ENCODE data around the gene FAM83G.

Gene FAM83G

GRCh38 chr17:18970582-18971480, 33.7 kb downstream of the FAM83G start:
- peak overlapping the region in 1 of 3 experiments; percentile 65 for H3K27ac Mint-ChIP-seq
- no peaks in the 10 kb centered on the region for H3K36me3 Mint-ChIP-seq (ENCODE audit: low read depth)
- peaks cover 2% of the 10 kb centered on the region for H3K27me3 Mint-ChIP-seq (ENCODE audit: low read depth)
- H3K4me1 Mint-ChIP-seq: peaks cover 9% of the 10 kb centered on the region
- no peak overlapping the region for H3K4me3 Mint-ChIP-seq
- no peak for TF ChIP-seq CTCF (IDR thresholded peaks at IDR 0.05; ENCODE audit: unreplicated experiment in 3 of 3)
- H3K9me3 Mint-ChIP-seq: no peaks in the 10 kb centered on the region

GRCh38 chr17:18968945-18969887, 35.3 kb downstream of the FAM83G start:
- no peak for TF ChIP-seq CTCF (IDR thresholded peaks at IDR 0.05; ENCODE audit: unreplicated experiment in 3 of 3)
- H3K4me3 Mint-ChIP-seq: no peak overlapping the region
- no peaks in the 10 kb centered on the region for H3K36me3 Mint-ChIP-seq (ENCODE audit: low read depth)
- peaks cover 9% of the 10 kb centered on the region for H3K4me1 Mint-ChIP-seq
- H3K27me3 Mint-ChIP-seq (ENCODE audit: low read depth): peaks cover 4% of the 10 kb centered on the region
- H3K27ac Mint-ChIP-seq: peak overlapping the region in 1 of 3 experiments; percentile 49
- H3K9me3 Mint-ChIP-seq: no peaks in the 10 kb centered on the region

GRCh38 chr17:18968345-18968744, 36.2 kb downstream of the FAM83G start:
- H3K27me3 Mint-ChIP-seq (ENCODE audit: low read depth): peaks cover 4% of the 10 kb centered on the region
- TF ChIP-seq CTCF (IDR thresholded peaks at IDR 0.05; ENCODE audit: unreplicated experiment in 3 of 3): no peak
- no peak overlapping the region for H3K4me3 Mint-ChIP-seq
- no peaks in the 10 kb centered on the region for H3K36me3 Mint-ChIP-seq (ENCODE audit: low read depth)
- H3K4me1 Mint-ChIP-seq: peaks cover 9% of the 10 kb centered on the region
- no peaks in the 10 kb centered on the region for H3K9me3 Mint-ChIP-seq
- peak overlapping the region in 2 of 3 experiments; percentile 35 for H3K27ac Mint-ChIP-seq

- no peak overlapping the region for H3K4me3 Mint-ChIP-seq
- peaks cover 4% of the 10 kb centered on the region for H3K27me3 Mint-ChIP-seq (ENCODE audit: low read depth)
- H3K36me3 Mint-ChIP-seq (ENCODE audit: low read depth): no peaks in the 10 kb centered on the region
- H3K9me3 Mint-ChIP-seq: no peaks in the 10 kb centered on the region
- peak overlapping the region in 2 of 3 experiments; percentile 55 to 86 for H3K27ac Mint-ChIP-seq
- no peak for TF ChIP-seq CTCF (IDR thresholded peaks at IDR 0.05; ENCODE audit: unreplicated experiment in 3 of 3)
- H3K4me1 Mint-ChIP-seq: peaks cover 9% of the 10 kb centered on the region
Observed at GRCh38 chr17:18967916-18968315, 36.6 kb downstream of the FAM83G start.

GRCh38 chr17:18966831-18967624, 37.5 kb downstream of the FAM83G start:
- H3K4me3 Mint-ChIP-seq: no peak overlapping the region
- H3K36me3 Mint-ChIP-seq (ENCODE audit: low read depth): no peaks in the 10 kb centered on the region
- H3K4me1 Mint-ChIP-seq: peaks cover 9% of the 10 kb centered on the region

More at GRCh38 chr17:18966831-18967624, 37.5 kb downstream of the FAM83G start:
- no peak for TF ChIP-seq CTCF (IDR thresholded peaks at IDR 0.05; ENCODE audit: unreplicated experiment in 3 of 3)
- Mint-ChIP-seq H3K27ac (peak overlapping the region; percentile 55 to 86 (median 73)), H3K27me3 (ENCODE audit: low read depth) (peaks cover 4% of the 10 kb centered on the region), H3K9me3 (no peaks in the 10 kb centered on the region)
